ENCODE measurements around the gene THAP10.

The THAP10 gene

GRCh38 chr15:70923311-70924080 lies 31.3 kb upstream of the THAP10 start:
- DNase-seq (ENCODE audit: low read depth) = peak; percentile 35
- no peak for TF ChIP-seq CTCF (conservative IDR thresholded peaks at IDR 0.05; ENCODE audit: control insufficient read depth, insufficient read depth, low read depth, low read length)
- H3K4me3 ChIP-seq (ENCODE audit: control insufficient read depth, low read depth, low read length) = no peak overlapping the region

- DNase-seq (ENCODE audit: low read depth) = no peak
- no peak for TF ChIP-seq CTCF (conservative IDR thresholded peaks at IDR 0.05; ENCODE audit: control insufficient read depth, insufficient read depth, low read depth, low read length)
- H3K4me3 ChIP-seq (ENCODE audit: control insufficient read depth, low read depth, low read length) = no peak overlapping the region
Observed at GRCh38 chr15:70922119-70922518, 29.9 kb upstream of the THAP10 start.

- no peak for TF ChIP-seq CTCF (conservative IDR thresholded peaks at IDR 0.05; ENCODE audit: control insufficient read depth, insufficient read depth, low read depth, low read length)
- H3K4me3 ChIP-seq (ENCODE audit: control insufficient read depth, low read depth, low read length) = no peak overlapping the region
- DNase-seq (ENCODE audit: low read depth) = no peak
Observed at GRCh38 chr15:70920981-70921696, 28.9 kb upstream of the THAP10 start.

- no peak for TF ChIP-seq CTCF (conservative IDR thresholded peaks at IDR 0.05; ENCODE audit: control insufficient read depth, insufficient read depth, low read depth, low read length)
- H3K4me3 ChIP-seq (ENCODE audit: control insufficient read depth, low read depth, low read length) = no peak overlapping the region
Observed at GRCh38 chr15:70917955-70918354, 25.7 kb upstream of the THAP10 start.

GRCh38 chr15:70916531-70916930 lies 24.3 kb upstream of the THAP10 start:
- TF ChIP-seq CTCF (conservative IDR thresholded peaks at IDR 0.05; ENCODE audit: control insufficient read depth, insufficient read depth, low read depth, low read length) = no peak
- DNase-seq (ENCODE audit: low read depth) = no peak
- H3K4me3 ChIP-seq (ENCODE audit: control insufficient read depth, low read depth, low read length) = no peak overlapping the region

More at GRCh38 chr15:70917955-70918354, 25.7 kb upstream of the THAP10 start:
- DNase-seq (ENCODE audit: low read depth) = no peak

GRCh38 chr15:70912187-70912586 lies 20.0 kb upstream of the THAP10 start:
- TF ChIP-seq CTCF (conservative IDR thresholded peaks at IDR 0.05; ENCODE audit: control insufficient read depth, insufficient read depth, low read depth, low read length) = no peak
- no peak overlapping the region for H3K4me3 ChIP-seq (ENCODE audit: control insufficient read depth, low read depth, low read length)
- DNase-seq (ENCODE audit: low read depth) = no peak
